CD4-positive, CD25-positive, alpha-beta regulatory T cell (primary cell): Measurements from ENCODE around the gene NEDD8. TPM values are rescaled to one million over a fixed set of nuclear protein-coding genes. Genes with fewer than 3 reads are reported as not detected.

Source experiments
- ATAC-seq, 2 donors: fragments of 150-1000 bp; cut with Tn5 transposase; one replicate each; pipeline ENCODE4 v1.10.0; 2021; ENCODE audit warnings: low read depth in 2 of 2, moderate number of reproducible peaks in 2 of 2, moderate library complexity in 1 of 2
- DNase-seq, 3 donors: peaks; one replicate each; pipeline versions ENCODE4 v3.0.0 to v3.0.0-alpha.2; 2012 to 2022; ENCODE audit warnings: mixed read lengths in 1 of 3
- H3K27ac ChIP-seq: one replicate; pipeline ENCODE4 v1.7.0; 2013; ENCODE audit warnings: mild to moderate bottlenecking, low read length; ENCODE audit not compliant: insufficient read depth, poor library complexity, severe bottlenecking
- H3K27me3 ChIP-seq: one replicate; pipeline ENCODE4 v1.7.0; 2013; ENCODE audit warnings: low read length; ENCODE audit not compliant: control insufficient read depth, insufficient read depth
- H3K36me3 ChIP-seq: one replicate; pipeline ENCODE4 v1.7.0; 2013; ENCODE audit warnings: mild to moderate bottlenecking, low read length, moderate library complexity; ENCODE audit not compliant: control insufficient read depth, insufficient read depth
- H3K4me1 ChIP-seq: 2 replicates; pipeline ENCODE4 v1.7.0; 2013; ENCODE audit warnings: mild to moderate bottlenecking, low read length; ENCODE audit not compliant: insufficient read depth, control insufficient read depth, poor library complexity, severe bottlenecking
- H3K4me3 ChIP-seq: one replicate; pipeline ENCODE4 v1.7.0; 2013; ENCODE audit warnings: low read depth, mild to moderate bottlenecking, low read length, moderate library complexity
- H3K9me3 ChIP-seq, 2 experiments: 1 replicate in 1 of 2; 2 replicates in 1 of 2; pipeline ENCODE4 v1.7.0; 2013; ENCODE audit warnings: low read length in 2 of 2, mild to moderate bottlenecking in 1 of 2, moderate library complexity in 1 of 2; ENCODE audit not compliant: control insufficient read depth in 2 of 2
- H3K27ac Mint-ChIP-seq, 3 donors: one replicate each; pipeline ENCODE4 v1.8.0; 2020 to 2022; ENCODE audit warnings: mild to moderate bottlenecking in 3 of 3, mixed read lengths in 3 of 3, moderate library complexity in 2 of 3
- H3K27me3 Mint-ChIP-seq: one replicate; pipeline ENCODE4 v1.8.0; 2022; ENCODE audit warnings: mild to moderate bottlenecking, mixed read lengths
- H3K36me3 Mint-ChIP-seq: one replicate; pipeline ENCODE4 v1.8.0; 2020; ENCODE audit warnings: mixed read lengths
- H3K4me1 Mint-ChIP-seq, 4 donors: one replicate each; pipeline ENCODE4 v1.8.0; 2020 to 2022; ENCODE audit warnings: mixed read lengths in 4 of 4, mild to moderate bottlenecking in 1 of 4
- H3K4me3 Mint-ChIP-seq, 4 donors: one replicate each; pipeline ENCODE4 v1.8.0; 2020 to 2022; ENCODE audit warnings: mild to moderate bottlenecking in 4 of 4, mixed read lengths in 4 of 4, moderate library complexity in 3 of 4
- H3K9me3 Mint-ChIP-seq, 7 donors: one replicate each; pipeline ENCODE4 v1.8.0; 2020 to 2022; ENCODE audit warnings: mixed read lengths in 7 of 7, mild to moderate bottlenecking in 3 of 7, moderate library complexity in 2 of 7
- polyA plus RNA-seq, 4 donors: library from polyadenylated mRNA; unstranded; fragments of 300-500 nt; fragmentation: Illumina TruSeq; gene quantifications; one replicate each; pipeline ENCODE4 v1.2.3, GENCODE V29; 2021
- total RNA-seq: library from RNA; stranded (reverse); gene quantifications from one replicate; pipeline ENCODE4 v1.2.3, GENCODE V29; 2022

The NEDD8 gene
- total and polyA plus RNA-seq, 5 donors from 2014 or later, result 89.1 to 440 (median 345) TPM

DNA sequence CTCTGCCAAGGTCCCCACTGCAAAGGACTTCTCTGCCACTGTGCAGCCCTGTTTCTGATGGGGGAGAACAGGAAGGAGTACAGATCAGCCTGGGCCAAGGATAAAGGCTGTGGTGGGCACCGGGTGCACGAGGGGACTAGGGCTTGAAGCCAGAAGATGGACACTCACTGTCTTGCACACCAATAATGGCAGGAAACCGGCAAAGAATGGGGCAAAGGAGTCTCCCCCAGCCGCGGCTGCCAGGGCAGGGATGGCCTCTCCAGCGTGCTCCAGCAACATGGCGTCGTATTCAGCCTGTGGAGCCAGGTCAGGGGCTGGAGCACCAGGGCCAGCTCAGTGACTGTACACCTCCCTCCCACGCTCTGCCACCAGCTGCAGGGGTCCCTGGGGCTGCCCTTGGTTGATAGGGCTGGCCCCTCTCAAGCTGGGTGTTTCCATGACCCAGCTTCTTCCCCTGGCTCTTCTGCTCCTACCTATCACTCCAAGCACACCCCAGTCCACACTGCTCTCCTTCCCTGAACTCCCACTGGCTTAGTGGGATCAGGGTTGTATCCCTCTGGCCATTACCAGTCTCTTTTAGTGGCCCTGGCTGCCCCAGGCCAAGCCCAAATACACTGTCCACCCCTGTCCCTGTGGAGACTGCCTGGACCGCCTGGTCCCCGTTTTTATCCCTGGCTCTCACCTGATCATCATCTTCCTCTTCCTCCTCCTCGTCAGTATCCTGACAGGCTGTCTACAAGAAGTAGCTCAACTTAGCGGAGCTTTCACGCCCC is 49.9 kb downstream of the NEDD8 start:
- no peaks in the 10 kb centered on the region for H3K9me3 ChIP-seq
- ATAC-seq (no peak), DNase-seq (no peak)
- Mint-ChIP-seq H3K4me1 (peaks cover 0 to 13% (median 4%) of the 10 kb centered on the region in 4 donors), H3K4me3 (peak overlapping the region in 1 of 4 donors; percentile 58), H3K27me3 (no peaks in the 10 kb centered on the region), H3K9me3 (no peaks in the 10 kb centered on the region), H3K36me3 (peaks cover 13% of the 10 kb centered on the region), H3K27ac (no peak overlapping the region)
- H3K4me3 ChIP-seq, result no peak overlapping the region
- H3K27ac ChIP-seq, result no peak overlapping the region
- H3K27me3 ChIP-seq, result no peaks in the 10 kb centered on the region
- peaks cover 59% of the 10 kb centered on the region for H3K36me3 ChIP-seq
- peaks cover 3% of the 10 kb centered on the region for H3K4me1 ChIP-seq

DNA sequence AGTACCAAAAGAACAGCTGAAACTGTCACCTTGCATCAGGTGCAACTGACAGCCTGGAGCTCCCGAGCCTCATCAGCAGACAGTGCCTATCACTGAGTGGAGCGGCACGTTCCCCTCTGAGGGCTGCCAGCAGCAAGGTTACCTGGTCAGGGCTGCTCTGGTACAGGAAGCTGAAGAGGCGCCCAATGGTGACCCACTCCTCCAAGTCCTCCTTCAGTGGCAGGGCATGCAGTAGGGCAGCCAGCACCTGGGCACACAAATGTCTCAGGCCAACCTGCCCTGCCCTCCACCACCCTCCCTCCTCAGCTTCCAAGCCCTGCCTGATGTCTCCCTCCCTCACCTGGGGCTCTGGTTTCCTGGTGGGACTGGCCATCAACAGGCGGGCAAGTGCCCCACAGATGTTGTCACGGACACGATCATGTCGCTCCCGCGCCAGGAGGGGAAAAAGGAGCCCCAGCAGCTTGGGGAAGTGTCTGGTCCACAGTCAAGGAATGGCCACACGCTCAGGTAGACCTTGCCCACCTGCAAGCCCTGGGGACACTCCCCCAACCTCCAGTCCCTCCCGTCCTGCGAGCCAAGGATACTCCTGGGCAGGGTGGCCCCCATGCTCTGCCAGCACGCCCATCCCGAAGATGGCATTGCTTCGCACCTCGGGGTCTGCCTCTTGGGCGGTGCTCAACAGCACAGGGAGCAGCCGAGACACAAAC is 50.6 kb downstream of the NEDD8 start:
- H3K27ac Mint-ChIP-seq, result no peak overlapping the region

GRCh38 chr14:24179961-24180796 is 52.0 kb downstream of the NEDD8 start:
- no peak for DNase-seq
- no peaks in the 10 kb centered on the region for H3K27me3 ChIP-seq
- H3K4me1 ChIP-seq, result no peaks in the 10 kb centered on the region
- Mint-ChIP-seq H3K27ac (peak overlapping the region in 2 of 3 donors; percentile 43 to 51), H3K4me3 (peak overlapping the region in 1 of 4 donors; percentile 54), H3K27me3 (no peaks in the 10 kb centered on the region), H3K9me3 (no peaks in the 10 kb centered on the region), H3K4me1 (peaks cover 0 to 7% (median 3%) of the 10 kb centered on the region in 4 donors), H3K36me3 (peaks cover 15% of the 10 kb centered on the region)
- no peaks in the 10 kb centered on the region for H3K9me3 ChIP-seq
- no peak overlapping the region for H3K4me3 ChIP-seq
- no peak for ATAC-seq
- peaks cover 55% of the 10 kb centered on the region for H3K36me3 ChIP-seq
- H3K27ac ChIP-seq, result no peak overlapping the region

More for the DNA sequence above, 50.6 kb downstream of the NEDD8 start:
- H3K4me3 ChIP-seq, result no peak overlapping the region
- no peaks in the 10 kb centered on the region for H3K27me3 ChIP-seq
- Mint-ChIP-seq H3K4me1 (peaks cover 0 to 7% (median 3%) of the 10 kb centered on the region in 4 donors), H3K9me3 (no peaks in the 10 kb centered on the region), H3K4me3 (peak overlapping the region in 1 of 4 donors; percentile 23), H3K36me3 (peaks cover 13% of the 10 kb centered on the region), H3K27me3 (no peaks in the 10 kb centered on the region)
- H3K27ac ChIP-seq, result no peak overlapping the region
- H3K4me1 ChIP-seq, result no peaks in the 10 kb centered on the region
- DNase-seq (no peak), ATAC-seq (no peak)
- H3K36me3 ChIP-seq, result peaks cover 61% of the 10 kb centered on the region
- no peaks in the 10 kb centered on the region for H3K9me3 ChIP-seq

GRCh38 chr14:24179294-24179960 is 52.7 kb downstream of the NEDD8 start:
- Histone ChIP-seq H3K4me3 (no peak overlapping the region), H3K27me3 (no peaks in the 10 kb centered on the region), H3K4me1 (no peaks in the 10 kb centered on the region), H3K9me3 (no peaks in the 10 kb centered on the region), H3K36me3 (peaks cover 49% of the 10 kb centered on the region), H3K27ac (no peak overlapping the region)
- peak overlapping the region in 1 of 4 donors; percentile 19 for H3K4me3 Mint-ChIP-seq
- H3K27me3 Mint-ChIP-seq, result no peaks in the 10 kb centered on the region
- H3K27ac Mint-ChIP-seq, result peak overlapping the region in 2 of 3 donors; percentile 51 to 66
- ATAC-seq (no peak), DNase-seq (no peak)
- H3K9me3 Mint-ChIP-seq, result no peaks in the 10 kb centered on the region
- peaks cover 21% of the 10 kb centered on the region for H3K36me3 Mint-ChIP-seq
- peaks cover 0 to 11% (median 7%) of the 10 kb centered on the region in 4 donors for H3K4me1 Mint-ChIP-seq

DNA sequence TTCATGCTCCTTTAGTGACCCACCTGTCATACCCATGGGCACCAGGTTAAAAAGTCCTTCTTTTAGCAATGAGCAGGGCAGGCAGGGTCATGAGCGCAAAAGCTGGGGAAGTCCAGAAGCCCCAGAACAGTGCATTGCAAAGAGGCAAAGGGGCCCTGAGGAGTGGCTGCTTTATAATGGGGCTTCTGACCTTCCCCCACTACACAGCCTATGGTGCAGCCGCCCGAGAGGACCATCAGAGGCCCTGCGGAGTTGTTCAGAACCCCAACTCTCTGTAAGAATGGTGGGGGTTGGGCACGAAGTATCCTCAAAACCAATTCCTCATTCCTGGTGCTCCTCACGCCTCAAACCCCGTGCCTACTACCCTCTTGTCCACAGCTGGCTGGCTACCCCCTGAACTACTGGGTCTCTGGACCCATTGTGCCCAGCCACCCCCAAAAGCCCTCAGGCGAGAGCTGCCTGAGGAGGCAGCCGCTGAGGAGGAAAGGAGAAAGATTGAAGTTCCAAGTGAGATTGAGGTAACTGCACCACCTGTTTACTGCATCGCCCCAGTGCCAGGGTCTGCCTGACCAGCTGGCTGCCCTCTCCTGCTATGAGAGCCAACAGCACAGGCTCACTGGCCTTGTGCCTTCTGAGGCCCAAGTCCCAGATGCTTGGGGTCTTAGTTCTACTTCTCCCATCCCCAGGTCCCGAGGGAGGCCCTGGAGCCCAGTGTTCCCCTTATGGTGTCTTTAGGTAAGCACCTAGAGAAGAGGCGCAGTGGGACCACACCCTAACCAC is 53.6 kb downstream of the NEDD8 start:
- no peaks in the 10 kb centered on the region for H3K27me3 ChIP-seq
- Mint-ChIP-seq H3K27ac (no peak overlapping the region), H3K27me3 (no peaks in the 10 kb centered on the region), H3K4me3 (no peak overlapping the region), H3K4me1 (peaks cover 0 to 14% (median 8%) of the 10 kb centered on the region in 4 donors), H3K9me3 (no peaks in the 10 kb centered on the region), H3K36me3 (peaks cover 21% of the 10 kb centered on the region)
- H3K27ac ChIP-seq, result no peak overlapping the region
- H3K9me3 ChIP-seq, result no peaks in the 10 kb centered on the region
- H3K4me1 ChIP-seq, result no peaks in the 10 kb centered on the region
- ATAC-seq (no peak), DNase-seq (no peak)
- peaks cover 44% of the 10 kb centered on the region for H3K36me3 ChIP-seq
- H3K4me3 ChIP-seq, result no peak overlapping the region

GRCh38 chr14:24177891-24178290 is 54.3 kb downstream of the NEDD8 start:
- H3K4me3 Mint-ChIP-seq, result no peak overlapping the region
- Histone ChIP-seq H3K27ac (no peak overlapping the region), H3K4me1 (no peaks in the 10 kb centered on the region), H3K9me3 (no peaks in the 10 kb centered on the region), H3K4me3 (no peak overlapping the region), H3K36me3 (peaks cover 40% of the 10 kb centered on the region), H3K27me3 (no peaks in the 10 kb centered on the region)
- no peak for ATAC-seq
- H3K9me3 Mint-ChIP-seq, result no peaks in the 10 kb centered on the region
- peaks cover 0 to 21% (median 10%) of the 10 kb centered on the region in 4 donors for H3K4me1 Mint-ChIP-seq
- peaks cover 21% of the 10 kb centered on the region for H3K36me3 Mint-ChIP-seq
- H3K27me3 Mint-ChIP-seq, result no peaks in the 10 kb centered on the region
- H3K27ac Mint-ChIP-seq, result peak overlapping the region in 2 of 3 donors; percentile 48 to 51
- DNase-seq, result no peak
